SK-N-DZ (cell line): ENCODE data around the gene STRA6.

Experiments used
- DNase-seq: peaks from one replicate; pipeline ENCODE4 v3.0.0-alpha.2; 2015; ENCODE audit warnings: low spot score

STRA6 gene

DNA sequence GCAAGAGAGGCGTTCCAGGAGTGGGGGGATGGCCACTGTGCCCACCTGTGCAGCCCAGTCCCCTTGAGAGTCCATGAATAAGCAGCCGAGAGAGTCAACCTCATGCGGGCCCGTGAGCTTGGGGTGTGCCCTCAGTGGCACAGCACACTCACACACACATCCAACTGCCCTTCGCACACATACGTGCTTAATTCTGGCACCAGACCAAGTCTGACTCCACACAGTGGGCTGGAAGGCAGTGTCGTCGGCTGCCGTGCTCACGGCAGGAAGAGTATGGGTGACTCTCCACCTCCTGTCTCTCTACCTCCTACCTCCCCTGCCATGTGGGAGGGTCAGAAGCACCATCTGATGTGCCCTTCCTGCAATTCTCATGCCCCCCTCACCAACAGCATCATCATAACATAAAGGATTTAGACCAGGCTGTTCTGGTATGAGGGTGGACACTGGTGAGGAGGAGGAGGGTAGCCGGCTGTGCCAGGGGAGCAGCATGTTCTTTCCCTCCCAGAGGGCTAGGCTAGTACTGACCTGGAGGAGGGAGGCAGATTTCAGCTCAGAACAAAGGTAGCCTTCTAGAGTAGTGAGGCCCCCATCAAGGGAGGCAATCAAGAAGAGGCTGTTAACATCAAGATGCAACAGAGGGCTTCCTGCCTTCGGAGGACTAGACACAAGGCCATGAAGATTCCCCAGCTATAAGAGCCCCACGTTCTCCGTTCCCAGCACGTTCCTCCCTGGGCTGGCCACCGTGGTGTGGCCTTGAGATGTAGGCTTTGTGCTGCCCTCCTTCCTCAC, 5.3 kb upstream of the STRA6 start:
- DNase-seq: no peak

DNA sequence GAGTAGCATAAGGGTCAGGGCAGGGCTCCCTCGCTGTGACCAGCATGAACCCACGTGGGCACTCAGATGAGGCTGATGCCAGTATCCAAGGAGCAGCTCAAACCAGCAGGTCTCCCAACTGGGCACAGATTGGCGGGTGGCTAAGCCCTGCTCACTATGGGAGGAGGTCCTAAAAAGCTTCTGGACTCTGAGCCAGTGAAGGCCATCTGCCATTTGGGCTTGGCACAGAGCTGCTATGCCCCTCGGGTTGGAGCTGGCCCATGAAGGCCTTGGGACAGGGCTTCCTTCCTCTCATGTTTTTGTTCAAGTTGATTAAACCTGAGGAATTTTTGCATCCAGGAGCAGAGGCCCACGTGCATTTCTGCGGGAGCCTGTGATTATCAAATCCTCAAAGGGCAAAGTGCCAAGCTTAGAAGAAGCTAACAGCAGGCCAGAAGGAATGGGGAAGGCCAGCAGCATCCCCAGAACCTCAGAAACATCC, 4.3 kb upstream of the STRA6 start:
- DNase-seq: no peak

DNA sequence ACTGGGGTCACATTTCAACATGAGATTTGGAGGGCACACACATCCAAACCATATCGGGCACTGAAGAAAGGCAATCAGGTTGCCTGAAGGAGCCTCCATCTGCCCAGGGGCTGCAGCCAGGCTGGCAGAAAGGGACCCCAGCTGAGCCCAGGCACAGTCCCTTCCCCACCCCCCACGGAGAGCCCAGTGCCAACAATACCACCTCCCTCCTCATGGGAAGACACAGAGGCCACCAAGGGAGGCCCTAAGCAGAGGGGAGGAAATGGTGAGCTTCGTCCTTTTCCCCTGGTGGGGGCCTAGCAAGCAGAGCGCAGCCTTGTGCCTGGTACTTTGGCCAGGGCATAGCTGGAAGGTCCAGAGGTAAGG, 3.0 kb upstream of the STRA6 start:
- no peak for DNase-seq

DNA sequence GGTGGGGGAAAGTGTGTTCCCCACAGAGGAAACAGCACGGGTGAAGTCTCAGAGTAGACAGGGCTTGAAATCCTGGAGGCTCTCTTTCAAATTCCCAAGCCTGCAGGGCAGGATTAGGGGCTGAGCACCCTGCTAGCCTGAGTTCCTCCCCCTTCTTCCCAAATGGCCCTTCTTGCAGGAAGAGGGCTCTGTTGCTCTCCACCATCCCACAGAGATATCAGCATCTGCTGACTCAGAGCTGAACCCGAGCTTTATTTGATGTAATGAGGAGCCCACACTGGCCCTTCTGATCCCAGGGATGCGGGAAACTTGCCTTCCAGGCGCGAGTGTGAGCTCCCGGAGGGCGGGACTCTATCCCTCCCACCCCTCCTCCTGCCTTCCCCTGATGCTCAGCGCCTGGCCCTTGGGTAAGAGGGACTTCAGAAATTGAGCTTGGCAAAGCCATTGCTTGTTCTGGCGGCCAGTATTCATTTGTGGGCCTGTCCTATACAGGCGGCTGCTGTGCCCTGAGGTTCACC, 1.4 kb upstream of the STRA6 start:
- DNase-seq: peak; percentile 74

DNA sequence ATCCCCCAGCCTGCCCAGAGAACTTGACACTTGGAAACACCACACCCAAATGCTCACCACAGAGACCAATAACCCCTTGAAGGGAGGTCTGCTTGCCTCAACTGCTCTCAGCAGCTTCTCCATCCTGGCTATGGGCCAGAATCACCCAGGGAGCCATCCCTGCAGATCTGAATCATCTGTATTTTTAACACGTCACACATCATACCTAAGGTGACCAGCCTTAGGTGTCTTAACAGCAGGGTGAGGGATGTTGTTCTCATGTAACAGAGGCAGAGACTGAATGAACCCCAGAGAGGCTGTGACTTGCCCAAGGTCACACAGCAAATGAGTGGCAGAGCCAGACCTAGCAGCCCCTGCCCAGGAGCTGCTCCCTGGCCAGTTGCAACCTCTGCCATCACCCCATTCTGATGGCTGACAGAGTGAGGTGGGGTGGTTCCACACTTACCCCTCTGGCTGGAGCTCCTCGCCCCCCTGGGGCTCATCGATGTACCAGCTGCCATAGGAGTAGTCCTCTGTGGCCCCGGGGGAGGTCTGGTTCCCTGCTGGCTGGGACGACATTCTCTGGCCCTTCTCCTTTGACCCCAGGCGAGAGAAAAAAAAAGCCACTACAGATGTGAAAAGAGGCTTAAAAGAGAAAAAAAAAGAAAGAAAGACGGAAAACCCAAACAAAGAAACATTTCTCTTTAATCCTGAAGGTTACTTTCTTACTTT, 722 bp downstream of the STRA6 start:
- no peak for DNase-seq

DNA sequence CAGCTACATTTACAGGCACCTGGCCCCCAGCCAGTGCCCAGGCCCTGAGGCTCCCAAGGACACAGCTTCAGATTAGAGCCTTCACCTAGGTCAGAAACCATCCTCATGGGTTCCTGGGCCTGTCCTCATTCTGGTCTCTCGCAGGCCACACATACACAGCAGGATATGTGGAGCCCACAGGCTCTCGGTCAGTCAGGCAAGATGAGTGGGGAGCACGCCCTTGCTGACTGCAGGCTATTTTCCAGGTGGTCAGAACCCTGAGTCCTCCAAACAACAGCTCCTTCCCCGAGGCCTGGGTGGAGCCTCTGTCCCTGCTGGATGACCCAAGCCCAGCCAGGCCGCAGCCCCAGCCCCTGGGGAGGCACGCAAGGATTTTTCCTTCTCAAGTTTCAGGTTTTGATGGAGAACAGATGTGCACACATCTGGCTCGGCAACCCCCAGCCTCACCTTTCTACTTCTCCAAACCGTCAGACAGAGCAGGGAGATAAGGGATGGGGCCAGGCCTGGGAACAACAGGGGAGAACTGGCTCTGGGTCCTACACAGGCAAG, 1.6 kb downstream of the STRA6 start:
- DNase-seq: peak; percentile 52

DNA sequence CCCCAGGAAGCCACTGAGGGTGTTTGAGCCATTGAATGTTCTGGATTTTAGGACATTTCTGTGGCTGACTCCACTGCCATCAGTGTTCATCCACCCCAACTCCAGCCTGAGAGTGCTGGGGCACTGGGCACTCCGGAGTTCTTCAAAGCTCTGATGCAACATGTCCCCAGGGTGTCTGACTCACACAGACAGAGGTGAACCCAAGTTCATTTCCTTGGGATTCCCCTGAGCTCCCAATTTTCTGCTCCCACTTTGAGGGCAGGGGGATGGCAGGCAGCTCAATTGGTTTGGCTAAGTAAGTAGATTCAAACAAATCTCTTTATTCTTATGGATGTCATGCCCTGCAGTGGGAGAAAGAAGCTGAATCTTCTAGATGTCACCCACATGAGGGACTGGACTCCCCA, 2.2 kb downstream of the STRA6 start:
- no peak for DNase-seq

DNA sequence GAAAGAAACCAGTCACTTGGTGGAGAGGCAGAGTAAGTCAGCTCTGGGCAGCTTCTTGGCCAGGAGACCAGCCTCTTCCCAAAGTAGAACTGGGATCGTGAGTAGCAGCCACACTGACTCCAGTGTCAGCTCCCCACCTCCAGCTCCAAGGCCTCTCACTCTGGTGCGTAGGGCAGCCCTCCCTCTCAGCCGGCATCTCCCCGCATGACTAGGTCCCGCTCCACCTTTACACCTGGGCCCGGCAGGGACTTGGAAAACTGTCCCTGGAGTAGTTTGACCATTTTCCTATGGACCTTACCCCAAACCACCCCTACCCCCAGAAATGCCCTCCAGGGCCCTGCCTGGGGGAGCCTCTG, 3.3 kb downstream of the STRA6 start:
- DNase-seq: no peak

DNA sequence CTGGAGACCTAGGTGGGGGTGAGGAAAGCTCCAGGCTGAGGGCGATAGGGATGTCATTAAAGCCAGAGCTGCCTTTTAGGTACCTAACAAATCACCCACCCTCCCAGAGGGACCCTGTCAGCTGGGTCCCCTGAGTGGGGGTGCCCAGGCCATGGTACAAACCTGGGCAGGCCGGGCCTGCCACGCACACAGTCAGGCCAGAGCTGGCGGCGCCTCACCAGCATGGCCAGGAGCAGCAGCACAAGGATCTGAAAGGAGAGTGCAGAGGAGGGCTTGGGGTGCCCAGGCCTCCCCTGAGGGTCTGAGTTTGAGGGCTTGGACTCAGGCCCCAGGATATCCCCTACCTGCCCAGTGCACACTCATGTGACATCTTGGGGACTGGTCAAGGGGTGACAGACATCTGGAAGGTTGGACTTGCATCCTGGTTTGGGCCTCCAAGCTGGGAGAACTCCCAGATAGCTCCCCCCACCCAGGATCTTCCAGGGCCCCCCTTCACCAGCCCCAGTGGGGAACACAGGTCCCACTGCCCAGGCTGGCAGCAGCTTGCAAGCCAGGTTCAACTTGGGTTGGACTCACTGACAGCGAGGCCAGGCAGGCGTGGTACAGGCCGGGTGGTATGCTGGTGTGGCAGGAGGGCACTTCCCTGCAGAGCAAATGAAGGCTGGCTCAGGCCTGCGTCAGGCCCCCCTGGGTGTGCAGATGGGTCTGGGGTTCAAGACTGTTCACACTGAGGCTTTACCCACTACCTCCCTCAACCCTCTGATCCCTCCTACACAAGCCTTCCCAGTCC, 5.2 kb downstream of the STRA6 start:
- DNase-seq: no peak

DNA sequence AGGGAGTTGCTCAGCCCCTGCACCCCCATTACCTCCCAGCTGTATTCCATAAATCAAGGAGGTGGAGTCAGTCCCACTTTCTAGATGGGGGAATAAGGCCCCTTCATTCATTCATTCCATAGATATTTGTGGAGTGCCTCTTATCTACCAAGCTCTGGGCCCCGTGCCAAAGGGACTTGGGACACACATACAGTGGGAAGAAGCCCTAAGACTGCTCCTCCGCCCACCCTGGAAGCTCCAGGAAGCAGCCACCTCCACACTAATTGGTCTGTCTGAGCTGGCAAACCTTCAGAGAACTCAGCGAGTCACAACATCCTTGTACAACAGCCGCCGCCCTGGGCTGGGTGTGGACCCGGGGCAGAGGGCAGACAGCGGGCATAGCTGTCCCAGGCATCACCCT, 6.4 kb downstream of the STRA6 start:
- no peak for DNase-seq

DNA sequence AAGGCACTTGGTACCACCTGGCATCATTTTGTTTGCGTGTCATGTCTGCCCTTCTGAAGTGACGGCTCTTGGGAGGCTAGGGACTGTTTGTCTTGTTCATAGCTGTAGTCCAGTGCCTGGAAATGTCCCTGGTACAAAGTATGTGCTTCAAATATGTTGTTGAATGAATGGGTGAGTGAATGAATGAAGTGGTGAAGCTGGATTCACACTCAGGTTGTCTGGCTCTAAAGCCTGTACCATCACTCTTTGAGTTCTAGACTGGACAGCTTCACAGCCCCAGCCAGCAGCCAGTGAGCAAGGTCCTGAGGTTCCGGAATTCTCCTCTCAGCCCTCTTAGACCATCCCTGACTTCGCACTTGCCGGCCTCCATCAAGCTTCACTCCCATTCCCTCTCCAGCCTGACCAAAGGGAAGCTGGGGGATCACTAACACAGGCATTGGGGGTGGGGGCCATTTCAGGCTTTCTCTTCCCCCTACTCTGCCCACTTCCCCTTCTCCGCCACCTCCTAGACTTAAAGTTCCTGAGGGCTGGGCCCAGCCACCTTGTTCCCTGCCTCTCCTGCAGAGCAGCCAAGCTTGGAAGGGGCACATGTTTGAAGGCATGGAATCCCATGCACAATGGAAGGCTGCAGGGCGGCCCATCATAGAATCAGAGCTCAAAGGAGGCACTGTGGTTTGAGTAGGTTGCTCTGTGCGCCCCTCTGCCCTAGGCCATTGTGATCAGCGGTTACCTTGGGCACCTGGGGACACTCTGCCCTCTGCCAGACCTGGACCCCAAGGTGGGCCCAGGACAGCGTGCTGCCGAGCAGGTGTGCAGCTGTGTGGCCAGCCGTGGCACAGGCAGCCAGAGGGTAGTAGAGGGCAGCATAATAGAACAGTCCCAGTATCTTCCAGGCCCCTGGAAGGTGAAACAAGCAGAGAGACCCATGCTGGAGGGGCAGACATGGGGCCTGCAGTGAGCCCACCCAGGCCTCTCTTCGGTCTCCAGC, 7.7 kb downstream of the STRA6 start:
- DNase-seq: no peak

DNA sequence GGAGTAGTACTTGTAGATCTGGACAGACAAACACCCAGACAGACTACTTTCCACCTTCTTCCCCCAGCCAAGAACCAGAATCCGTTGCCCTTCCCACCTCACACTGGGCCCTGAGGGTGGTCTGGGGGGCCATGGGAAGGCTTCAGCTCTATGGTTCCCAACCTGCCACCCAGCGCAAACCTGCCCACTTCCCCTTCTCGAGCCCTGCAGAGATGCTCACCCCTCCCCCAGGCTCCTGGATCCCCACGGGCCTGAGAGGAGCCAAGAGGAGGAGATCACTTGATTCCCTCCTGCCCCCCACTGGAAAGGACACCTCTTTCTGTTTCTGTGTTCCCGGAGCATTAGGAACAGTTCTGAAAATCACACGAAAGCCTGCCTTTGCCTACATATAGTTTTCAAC, 8.7 kb downstream of the STRA6 start:
- DNase-seq: no peak

DNA sequence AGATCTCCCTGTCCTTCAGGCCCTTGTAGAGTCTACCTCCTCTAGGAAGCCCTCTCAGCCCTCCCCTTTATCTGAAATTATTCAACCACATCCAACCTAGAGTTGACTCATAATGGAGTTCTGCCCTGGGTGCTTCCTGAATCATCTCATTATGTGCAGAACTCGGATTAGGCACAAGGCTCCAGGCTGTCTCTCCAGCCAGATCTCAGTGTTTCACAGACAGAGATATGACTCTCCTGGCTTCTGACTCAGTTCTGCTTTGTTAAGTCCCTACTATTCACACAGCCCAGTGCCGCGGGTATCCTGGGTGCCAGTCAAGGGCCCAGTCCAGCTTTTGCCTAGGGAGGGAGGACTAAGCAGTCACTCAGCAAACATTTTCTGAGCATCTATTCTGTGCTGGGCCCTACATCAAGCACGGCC, 9.3 kb downstream of the STRA6 start:
- DNase-seq: no peak

DNA sequence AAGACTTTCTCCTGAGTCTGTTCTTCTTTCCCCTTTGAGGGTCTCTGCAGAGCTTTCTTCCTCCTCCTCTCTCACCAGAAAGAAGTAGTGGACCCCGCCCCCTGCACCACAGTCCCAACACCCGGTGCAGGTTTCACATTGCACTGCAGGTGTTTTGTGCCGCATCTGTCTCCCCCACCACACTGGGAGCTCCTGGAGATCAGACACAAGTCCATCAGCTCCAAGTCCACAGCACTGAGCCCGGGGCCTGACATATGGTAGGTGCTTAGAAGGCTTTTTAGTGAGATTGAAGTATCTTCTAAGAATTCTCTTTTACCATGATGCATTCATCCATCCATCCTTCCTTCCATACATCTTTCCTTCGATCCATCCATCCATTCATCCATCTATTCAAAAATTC, 9.8 kb downstream of the STRA6 start:
- no peak for DNase-seq

DNA sequence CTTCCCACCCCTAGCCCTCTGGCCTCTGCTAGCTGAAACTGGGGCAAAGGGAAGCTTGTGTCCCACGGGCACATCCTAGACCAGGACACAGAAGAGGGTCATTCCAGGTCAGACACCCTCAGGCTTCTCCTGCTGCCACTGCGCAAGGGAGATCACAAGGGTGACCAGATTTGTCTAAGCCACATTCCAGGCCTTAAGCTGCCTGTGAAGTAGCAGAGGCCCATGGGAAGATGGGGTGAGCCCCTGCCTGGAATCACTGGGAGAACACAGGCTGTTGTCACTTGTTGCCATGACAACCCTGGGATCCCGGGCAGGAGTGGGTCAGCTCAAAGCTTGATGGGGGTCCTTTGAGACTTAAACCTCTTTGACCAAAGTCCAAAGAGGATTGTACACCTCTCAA, 10.8 kb downstream of the STRA6 start:
- no peak for DNase-seq

DNA sequence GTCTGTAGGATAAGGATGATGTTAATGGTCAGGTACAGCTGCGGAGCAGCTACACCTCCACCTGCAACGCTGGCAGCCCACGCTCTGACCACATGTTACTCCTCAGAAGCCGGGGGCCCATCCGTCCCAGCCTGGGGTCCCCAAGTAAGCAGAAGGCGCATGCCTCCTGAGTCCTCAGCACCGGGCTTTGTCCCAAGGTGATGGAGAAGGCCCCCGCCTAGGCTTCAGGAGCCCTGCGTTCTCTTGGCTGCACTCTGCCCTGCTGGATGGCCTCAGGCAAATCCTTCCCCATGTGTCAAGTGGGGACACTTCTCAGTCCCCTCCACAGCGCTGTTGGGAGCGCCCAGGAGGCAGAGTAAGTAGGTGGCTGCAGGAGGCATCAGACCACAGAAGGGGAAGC, 14.4 kb downstream of the STRA6 start:
- no peak for DNase-seq

DNA sequence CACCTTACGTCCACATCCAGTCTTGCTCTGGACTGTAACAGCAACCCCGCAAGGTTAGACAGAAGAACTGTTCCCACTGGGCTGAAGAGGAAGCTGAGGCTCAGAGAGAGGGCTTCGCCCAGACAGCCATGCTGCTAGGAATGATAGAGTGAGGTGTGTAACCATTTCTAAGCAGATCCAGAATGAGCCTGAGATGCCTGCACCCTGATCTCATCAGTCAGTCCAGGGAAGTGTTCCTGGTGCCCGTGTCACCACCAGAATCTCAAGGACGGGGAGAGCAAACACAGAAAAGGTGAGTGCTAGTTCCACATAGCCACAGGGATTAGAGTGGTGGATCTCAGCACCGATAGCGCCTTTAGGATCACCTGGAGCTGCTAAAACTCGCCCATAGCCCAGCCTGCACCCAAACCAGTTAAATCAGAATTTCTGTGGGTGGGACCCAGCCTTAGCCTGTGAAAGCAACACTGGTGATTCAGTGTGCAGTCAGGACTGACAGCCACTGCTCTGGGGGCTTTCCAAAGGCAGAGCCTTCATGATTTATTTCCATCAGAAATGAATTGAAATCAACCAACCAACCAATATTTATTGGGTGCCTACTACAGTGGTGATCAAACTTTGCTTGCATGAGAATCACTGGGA, 16.8 kb downstream of the STRA6 start:
- DNase-seq: no peak

DNA sequence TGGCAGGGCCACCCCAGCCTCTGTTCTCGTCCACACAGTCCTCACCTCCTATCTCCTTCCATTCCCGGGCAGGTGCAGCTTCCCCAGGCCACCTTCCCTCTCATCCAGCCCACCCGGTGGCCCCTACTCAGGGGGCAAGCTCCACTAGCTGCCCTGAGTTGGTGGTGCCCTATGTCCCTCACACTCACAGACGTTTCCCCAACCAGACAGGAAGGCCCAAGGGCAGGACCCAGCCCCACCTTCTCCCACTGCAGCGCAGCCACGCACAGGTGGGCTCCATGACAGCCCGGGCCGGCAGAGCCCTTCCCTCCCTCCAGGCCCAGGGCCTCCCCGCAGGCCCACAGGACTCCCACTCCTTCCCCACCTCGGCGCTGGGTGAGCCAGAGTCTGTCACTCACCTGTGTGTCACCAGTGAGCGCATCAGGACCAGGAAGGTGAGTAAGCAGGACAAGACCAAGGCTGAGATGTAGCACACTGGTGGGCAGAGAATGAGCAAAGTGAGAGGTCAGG, 17.9 kb downstream of the STRA6 start:
- DNase-seq: no peak

DNA sequence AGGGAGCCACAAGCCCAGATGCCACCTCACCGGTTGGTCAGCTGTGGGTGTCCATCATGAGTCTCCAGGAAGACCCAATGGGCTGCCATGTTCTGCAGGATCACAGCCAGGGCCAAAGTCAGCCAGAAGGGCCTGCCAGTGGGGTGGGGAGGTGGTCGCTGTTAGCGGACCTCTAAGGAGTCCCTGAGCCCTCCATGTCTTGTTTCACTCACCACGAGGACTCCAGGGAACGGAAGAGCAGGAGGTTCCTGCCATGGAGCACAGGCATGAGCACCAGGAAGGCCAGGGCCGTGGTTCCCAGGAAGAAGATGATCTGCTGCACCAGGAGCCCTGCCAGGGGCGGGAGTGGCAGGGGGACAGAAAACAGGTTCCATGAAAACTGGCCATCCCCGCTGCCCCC, 20.5 kb downstream of the STRA6 start:
- no peak for DNase-seq
